ENCODE measurements around the gene BCL2L12.
A peak's percentile ranks its signal among the peaks of the same experiment; 100 is the strongest.

BCL2L12 gene

DNA sequence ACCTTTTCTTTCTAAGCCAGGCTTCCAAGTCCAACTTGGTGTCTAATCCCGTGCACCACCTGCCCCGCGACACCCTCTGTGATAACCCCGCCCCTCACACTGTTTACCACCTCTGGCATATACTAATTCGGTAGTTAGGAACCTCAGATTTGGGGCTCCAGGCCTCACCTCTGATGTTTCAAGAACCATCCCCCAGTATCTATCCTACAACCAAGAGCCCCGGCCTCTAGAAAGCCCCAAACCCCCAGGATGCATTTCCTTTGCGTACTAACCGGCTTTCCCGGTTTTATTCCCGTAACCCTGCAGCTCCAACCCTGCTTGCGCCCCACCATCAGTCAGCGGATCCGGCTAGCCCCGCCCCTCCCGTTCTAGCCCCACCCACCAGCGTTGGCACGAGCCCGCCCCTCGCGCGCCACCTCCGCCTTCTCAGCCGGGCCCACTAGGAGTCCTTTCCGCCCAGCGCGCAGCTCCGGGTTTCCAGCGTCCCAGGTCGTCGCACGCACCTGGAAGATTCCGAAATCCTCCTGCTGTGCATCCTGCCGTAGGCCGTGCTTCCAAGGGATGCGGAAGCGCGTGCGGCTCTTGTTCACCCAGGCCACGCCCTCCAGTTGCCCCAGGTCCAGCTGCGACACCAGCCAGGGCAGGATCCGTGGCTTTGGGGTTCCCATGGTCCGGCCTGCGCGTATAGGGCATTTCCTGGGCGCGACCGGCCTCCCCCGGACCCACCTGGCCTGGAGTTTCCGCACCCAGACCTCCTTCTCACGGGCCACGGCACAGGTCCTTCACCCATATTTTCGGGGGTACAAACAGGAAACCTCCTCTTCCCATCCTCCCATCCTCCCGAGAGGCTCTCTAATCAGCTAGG, 1.3 kb upstream of the BCL2L12 start:
- no peak for TF ChIP-seq CTCF (IDR thresholded peaks at IDR 0.05)

- no peak for TF ChIP-seq CTCF (IDR thresholded peaks at IDR 0.05)
Observed at GRCh38 chr19:49665036-49665350, 740 bp upstream of the BCL2L12 start.

GRCh38 chr19:49666120-49666444, 349 bp downstream of the BCL2L12 start:
- no peak for TF ChIP-seq CTCF (IDR thresholded peaks at IDR 0.05)

DNA sequence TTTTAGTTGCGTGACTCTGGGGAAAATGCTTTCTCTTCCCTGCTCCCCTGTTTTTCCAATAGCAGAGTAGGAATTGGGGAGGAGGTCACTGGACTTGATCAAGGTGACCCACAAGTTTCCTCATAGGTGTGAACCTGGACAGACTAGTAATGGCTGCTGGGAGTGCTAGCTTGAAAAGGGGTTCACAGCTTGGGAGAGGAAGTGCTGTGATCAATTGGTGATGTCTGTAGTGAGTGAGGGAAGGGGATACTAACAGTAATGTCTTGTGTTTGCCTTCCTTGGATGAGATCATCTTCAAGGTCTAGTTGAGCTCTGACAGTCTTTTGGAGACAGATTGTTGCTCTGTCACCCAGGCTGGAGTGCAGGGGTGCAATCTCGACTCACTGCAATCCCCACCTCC, 1.7 kb downstream of the BCL2L12 start:
- TF ChIP-seq CTCF (IDR thresholded peaks at IDR 0.05), result no peak

DNA sequence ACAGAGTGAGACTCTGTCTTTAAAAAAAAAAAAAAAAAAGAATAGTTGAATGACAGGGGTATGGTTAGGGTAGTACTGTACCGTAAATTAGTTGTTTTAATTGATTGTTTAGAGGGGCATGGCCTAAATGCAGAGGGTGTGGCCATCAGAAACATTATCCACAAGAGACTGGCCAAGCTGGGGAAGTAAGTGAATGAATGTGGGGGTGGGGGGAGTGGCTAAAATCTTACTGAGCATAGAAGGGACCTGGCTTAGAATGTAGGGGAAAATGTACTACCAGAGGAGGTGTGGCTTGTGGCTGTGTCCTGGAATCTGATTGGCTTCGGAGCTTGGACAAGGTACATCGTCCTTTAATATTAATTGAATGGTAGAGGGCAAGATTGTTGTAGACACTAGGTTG, 3.8 kb downstream of the BCL2L12 start:
- no peak for TF ChIP-seq CTCF (IDR thresholded peaks at IDR 0.05)

DNA sequence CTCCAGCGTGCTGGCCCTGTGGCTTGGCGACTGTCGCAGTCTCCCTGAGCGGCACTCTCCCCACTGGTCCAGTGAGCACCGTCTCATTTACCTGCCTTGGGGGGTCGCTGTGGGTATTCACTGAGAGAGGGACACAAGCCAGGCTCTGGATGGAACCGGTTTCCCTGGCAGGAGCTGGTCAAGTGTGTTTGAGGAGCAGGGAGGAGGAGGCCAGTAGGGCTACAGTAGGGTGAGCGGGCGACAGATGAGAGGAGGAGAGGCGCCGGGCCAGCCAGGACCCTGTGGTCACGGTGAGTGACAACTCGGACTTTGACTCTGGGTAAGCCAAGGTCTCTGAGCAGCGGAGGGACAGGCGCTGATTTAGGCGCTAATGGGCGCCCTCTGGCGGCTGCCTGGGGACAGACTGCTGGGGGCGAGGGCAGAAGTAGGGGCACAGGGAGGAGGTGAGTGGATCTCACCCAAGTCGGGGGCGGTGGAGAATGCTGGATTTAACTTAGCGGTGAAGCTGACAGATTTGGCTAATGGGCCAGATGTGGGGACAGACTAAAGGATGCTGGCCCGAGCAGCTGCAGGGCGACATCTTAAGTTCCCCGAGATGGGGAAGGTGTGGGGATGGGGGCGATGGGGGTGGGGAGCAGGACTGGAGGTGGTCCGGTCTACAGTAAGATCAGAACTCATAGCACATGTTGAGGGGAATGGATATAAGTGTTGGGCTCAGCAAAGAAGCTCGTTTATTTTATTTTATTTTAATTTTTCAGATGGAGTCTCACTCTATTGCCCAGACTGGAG, 6.6 kb downstream of the BCL2L12 start:
- peak; percentile 99 for TF ChIP-seq CTCF (IDR thresholded peaks at IDR 0.05)

- TF ChIP-seq CTCF (IDR thresholded peaks at IDR 0.05), result no peak
Observed at GRCh38 chr19:49676136-49676783, 10.5 kb downstream of the BCL2L12 start.
